Urinary bladder (tissue), 4 donors: ENCODE measurements around the gene IDUA. TPM values are rescaled to one million over a fixed set of nuclear protein-coding genes. Genes with fewer than 3 reads are reported as not detected.

ENCODE experiments used
- DNase-seq: peaks from one replicate; pipeline ENCODE4 v3.0.0-alpha.2; 2015; ENCODE audit errors: extremely low spot score
- H3K27ac ChIP-seq: one replicate; pipeline ENCODE4 v1.5.1; 2013; ENCODE audit warnings: low read depth, mild to moderate bottlenecking, moderate library complexity
- H3K36me3 ChIP-seq: one replicate; pipeline ENCODE4 v1.6.1; 2013; ENCODE audit warnings: mild to moderate bottlenecking, moderate library complexity; ENCODE audit not compliant: insufficient read depth
- H3K4me1 ChIP-seq: one replicate; pipeline ENCODE4 v1.6.1; 2013; ENCODE audit warnings: mild to moderate bottlenecking, moderate library complexity; ENCODE audit not compliant: insufficient read depth
- H3K4me3 ChIP-seq: one replicate; pipeline ENCODE4 v1.5.1; 2013; ENCODE audit warnings: low read depth, low read length
- WGBS: extraction: QIAGEN DNeasy Blood & Tissue Kit; methylation state at CpG from one replicate; pipeline ENCODE4 v1.1.7; 2013; 5-methylcytosine and 5-hydroxymethylcytosine counted together
- polyA plus RNA-seq: library from polyadenylated mRNA; stranded (reverse); fragments of 200-250 nt; gene quantifications from one replicate; pipeline ENCODE4 v1.2.3, GENCODE V29; 2013
- total RNA-seq: library from RNA; depleted of rRNA; stranded (reverse); fragments of >200 nt; gene quantifications from one replicate; pipeline ENCODE4 v1.2.3, GENCODE V29; 2014
- donor health status: healthy with polysubstance abuse.
- donor health status: healthy.

The IDUA gene
- total and polyA plus RNA-seq, 2 donors = 7.9 to 18.2 TPM

DNA sequence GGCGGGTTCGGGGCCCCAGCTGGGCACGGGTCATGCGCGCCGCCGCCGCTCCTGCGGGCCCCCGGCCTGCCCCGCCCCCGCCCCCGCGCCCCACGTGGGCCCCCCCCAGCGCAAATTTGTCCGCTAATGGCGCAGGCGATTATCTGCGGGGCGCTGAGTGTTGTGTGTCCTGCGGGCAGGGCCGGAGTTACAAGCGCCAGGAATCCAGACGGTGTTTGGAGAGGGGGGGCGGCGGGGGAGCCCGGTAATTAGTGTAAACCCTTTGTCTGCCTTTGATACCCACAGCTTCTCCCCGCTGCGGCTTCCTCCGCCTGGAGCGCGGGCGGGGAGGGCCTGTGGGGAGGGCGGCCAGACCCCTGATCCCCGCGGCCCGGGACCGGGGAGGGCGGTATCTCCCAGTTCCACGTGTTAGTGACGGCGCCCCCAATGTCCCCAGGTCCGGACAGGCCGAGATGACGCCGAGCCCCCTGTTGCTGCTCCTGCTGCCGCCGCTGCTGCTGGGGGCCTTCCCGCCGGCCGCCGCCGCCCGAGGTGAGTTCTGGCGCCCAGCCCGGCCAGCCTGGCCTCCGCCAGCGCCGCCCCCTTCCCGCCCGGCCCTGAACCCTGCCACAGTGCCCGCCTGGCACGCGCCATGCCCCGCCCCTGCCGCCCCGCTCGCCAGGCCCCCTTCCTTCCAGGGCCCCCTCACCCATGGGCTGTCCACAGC is 25.3 kb downstream of the IDUA start:
- Histone ChIP-seq H3K27ac (no peak overlapping the region), H3K4me1 (peaks cover 1% of the 10 kb centered on the region), H3K4me3 (peak overlapping the region; percentile 90), H3K36me3 (no peaks in the 10 kb centered on the region)
- no peak for DNase-seq
- 5% methylated on average over 69 of the region's 69 CpGs for WGBS

- DNase-seq = no peak
- Histone ChIP-seq H3K4me1 (peaks cover 1% of the 10 kb centered on the region), H3K36me3 (no peaks in the 10 kb centered on the region), H3K27ac (no peak overlapping the region), H3K4me3 (no peak overlapping the region)
- 97% methylated on average over 43 of the region's 43 CpGs for WGBS
Observed at GRCh38 chr4:1013225-1014073, 26.6 kb downstream of the IDUA start.

GRCh38 chr4:1014291-1015167 is 27.7 kb downstream of the IDUA start:
- DNase-seq = no peak
- H3K27ac ChIP-seq = no peak overlapping the region
- 86% methylated on average over 36 of the region's 36 CpGs for WGBS
- H3K4me3 ChIP-seq = no peak overlapping the region
- peaks cover 1% of the 10 kb centered on the region for H3K4me1 ChIP-seq
- H3K36me3 ChIP-seq = no peaks in the 10 kb centered on the region

DNA sequence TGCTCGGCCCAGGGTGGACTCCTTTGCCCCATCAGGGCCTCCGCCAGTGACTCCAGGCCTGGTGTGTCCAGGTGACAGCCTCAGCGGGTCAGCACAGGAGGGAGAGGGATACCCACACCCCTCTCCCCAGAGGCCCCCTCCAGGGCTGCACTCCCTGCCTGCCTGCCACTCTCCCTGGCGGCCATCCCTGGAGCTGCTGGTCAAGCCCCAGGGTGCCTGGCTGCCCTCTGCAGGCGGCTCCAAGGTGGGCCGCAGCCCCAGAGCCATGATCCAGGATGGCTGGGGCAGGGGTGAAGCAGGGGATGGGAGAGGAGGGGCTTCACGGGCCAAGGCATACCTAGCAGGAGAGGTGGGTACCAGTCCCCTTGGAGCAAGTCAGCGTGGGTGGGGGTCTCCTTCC is 28.3 kb downstream of the IDUA start:
- Histone ChIP-seq H3K4me1 (peaks cover 1% of the 10 kb centered on the region), H3K36me3 (no peaks in the 10 kb centered on the region), H3K27ac (no peak overlapping the region), H3K4me3 (no peak overlapping the region)
- DNase-seq = no peak
- 89% methylated on average over 8 of the region's 8 CpGs for WGBS

GRCh38 chr4:1015746-1016145 is 28.9 kb downstream of the IDUA start:
- whole genome bisulfite sequencing = 94% methylated on average over 10 of the region's 10 CpGs
- no peak for DNase-seq
- Histone ChIP-seq H3K36me3 (no peaks in the 10 kb centered on the region), H3K27ac (no peak overlapping the region), H3K4me3 (no peak overlapping the region), H3K4me1 (peaks cover 1% of the 10 kb centered on the region)

GRCh38 chr4:1017211-1017610 is 30.4 kb downstream of the IDUA start:
- WGBS = 82% methylated on average over 15 of the region's 16 CpGs
- Histone ChIP-seq H3K36me3 (no peaks in the 10 kb centered on the region), H3K4me3 (no peak overlapping the region), H3K4me1 (no peaks in the 10 kb centered on the region), H3K27ac (no peak overlapping the region)
- no peak for DNase-seq

GRCh38 chr4:1017706-1018105 is 30.9 kb downstream of the IDUA start:
- H3K27ac ChIP-seq = no peak overlapping the region
- no peaks in the 10 kb centered on the region for H3K4me1 ChIP-seq
- no peak overlapping the region for H3K4me3 ChIP-seq
- H3K36me3 ChIP-seq = no peaks in the 10 kb centered on the region
- WGBS = 80% methylated on average over 15 of the region's 15 CpGs
- DNase-seq = no peak

DNA sequence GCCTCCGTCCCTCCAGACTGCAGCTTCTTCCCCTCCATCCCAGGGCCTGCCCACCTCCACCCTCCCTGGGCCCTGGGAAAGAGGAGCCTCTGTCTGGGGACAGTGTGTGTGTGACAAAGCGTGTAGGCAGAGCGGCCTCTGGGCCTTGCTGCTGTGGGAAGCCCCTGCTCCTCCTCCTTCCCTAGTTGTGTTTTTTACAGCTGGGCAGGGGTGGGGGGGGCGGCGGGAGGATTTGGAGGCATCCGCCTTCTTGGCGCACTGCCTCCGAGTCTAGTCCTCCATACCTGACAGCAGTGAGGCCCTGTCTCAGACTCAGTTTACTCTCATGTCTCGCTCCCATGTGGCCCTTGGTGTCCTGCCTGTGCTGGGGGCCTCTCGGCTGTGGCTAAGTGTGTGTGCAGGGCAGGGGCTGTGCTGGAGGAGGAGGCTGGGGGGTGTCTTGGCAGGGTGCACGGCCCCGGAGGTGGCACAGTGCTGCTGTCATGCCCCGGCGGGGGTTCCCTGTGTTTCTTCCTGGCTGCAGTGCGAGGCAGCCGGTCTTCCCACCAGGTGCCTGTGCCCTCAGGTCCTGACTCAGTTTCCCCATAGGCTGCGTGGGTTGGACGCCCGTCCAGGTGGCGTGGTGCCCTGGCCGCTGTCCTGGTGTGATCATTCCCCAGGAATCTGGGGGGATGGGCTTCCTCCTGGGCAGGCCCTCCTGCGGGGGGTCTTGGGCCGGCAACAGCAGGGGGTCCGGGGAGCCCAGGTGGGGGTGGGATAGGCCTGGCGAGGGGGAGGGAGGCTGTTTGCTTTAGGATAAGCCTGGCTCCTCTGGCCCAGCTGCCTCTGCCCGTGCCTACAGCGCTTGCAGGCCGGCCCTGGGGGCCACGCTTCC is 31.5 kb downstream of the IDUA start:
- Histone ChIP-seq H3K36me3 (no peaks in the 10 kb centered on the region), H3K4me1 (no peaks in the 10 kb centered on the region), H3K4me3 (no peak overlapping the region), H3K27ac (no peak overlapping the region)
- DNase-seq = no peak
- WGBS = 77% methylated on average over 29 of the region's 29 CpGs

DNA sequence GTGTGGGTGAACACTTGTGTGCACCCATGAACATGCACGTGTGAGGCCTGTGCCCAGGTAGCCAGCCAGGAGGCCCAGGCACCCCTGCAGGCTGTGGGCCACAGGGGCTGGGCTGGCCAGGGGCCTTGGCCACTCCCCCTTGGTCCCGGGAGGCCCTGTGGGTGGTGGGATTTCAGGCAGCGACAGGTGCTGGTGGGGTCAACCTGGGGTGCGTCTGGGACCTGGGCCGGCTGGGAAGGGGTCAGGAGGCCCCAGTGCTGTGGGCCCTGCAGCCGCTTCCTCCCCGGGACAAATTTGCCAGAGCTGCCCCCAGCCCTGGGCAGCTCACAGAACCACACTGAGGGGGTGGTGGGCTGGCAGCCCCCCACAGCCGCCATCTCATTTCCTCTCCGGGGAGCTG is 32.5 kb downstream of the IDUA start:
- 74% methylated on average over 9 of the region's 9 CpGs for WGBS
- H3K4me1 ChIP-seq = no peaks in the 10 kb centered on the region
- peaks cover 1% of the 10 kb centered on the region for H3K36me3 ChIP-seq
- H3K27ac ChIP-seq = no peak overlapping the region
- DNase-seq = no peak
- H3K4me3 ChIP-seq = no peak overlapping the region

- DNase-seq = no peak
- WGBS = 77% methylated on average over 23 of the region's 23 CpGs
- H3K36me3 ChIP-seq = peaks cover 4% of the 10 kb centered on the region
- H3K27ac ChIP-seq = no peak overlapping the region
- H3K4me1 ChIP-seq = no peaks in the 10 kb centered on the region
- H3K4me3 ChIP-seq = no peak overlapping the region
Observed at GRCh38 chr4:1019729-1020470, 33.1 kb downstream of the IDUA start.

GRCh38 chr4:1021386-1022050 is 34.7 kb downstream of the IDUA start:
- Histone ChIP-seq H3K27ac (no peak overlapping the region), H3K36me3 (peaks cover 4% of the 10 kb centered on the region), H3K4me1 (no peaks in the 10 kb centered on the region), H3K4me3 (no peak overlapping the region)
- DNase-seq = no peak
- WGBS = 94% methylated on average over 19 of the region's 19 CpGs
